HepG2 (cell line): ENCODE data around the gene MSMO1. TPM values are rescaled to one million over a fixed set of nuclear protein-coding genes. Genes with fewer than 3 reads are reported as not detected.
A peak's percentile ranks its signal among the peaks of the same experiment; 100 is the strongest.

Source experiments
- ASH2L ChIP-seq: fragments of 300-600, 200-600 bp; sonication (generic); IDR thresholded peaks from 2 replicates; pipeline ENCODE4 v1.7.0; 2017; ENCODE audit warnings: low read depth, mild to moderate bottlenecking, moderate library complexity, mixed read lengths, low read length; ENCODE audit not compliant: insufficient read length
- HNF1A ChIP-seq, 2 experiments: sonication (generic) in 1 of 2; formaldehyde crosslinking in 1 of 2; IDR thresholded peaks; 2 replicates each; pipeline versions ENCODE4 v1.4.0 to v1.6.1; 2016 to 2020; ENCODE audit warnings: borderline replicate concordance in 1 of 2, low read depth in 1 of 2, mild to moderate bottlenecking in 1 of 2, missing genetic modification reagents in 1 of 2
- JUNB ChIP-seq: sonication (generic); formaldehyde crosslinking; IDR thresholded peaks from 2 replicates; pipeline ENCODE4 v1.8.0; 2022; ENCODE audit warnings: missing genetic modification reagents, mild to moderate bottlenecking, borderline replicate concordance
- KDM4B ChIP-seq: sonication (generic); formaldehyde crosslinking; IDR thresholded peaks from 2 replicates; pipeline ENCODE4 v1.4.0; 2020; ENCODE audit warnings: missing genetic modification reagents
- MYPOP ChIP-seq: sonication (generic); formaldehyde crosslinking; IDR thresholded peaks from 2 replicates; pipeline ENCODE4 v1.8.1; 2023; ENCODE audit warnings: mild to moderate bottlenecking, moderate library complexity, missing genetic modification reagents
- RFXANK ChIP-seq: IDR thresholded peaks from 2 replicates; pipeline ENCODE4 v1.6.1; 2016
- SIN3A ChIP-seq: IDR thresholded peaks from 2 replicates; pipeline ENCODE4 v1.6.1; 2011; ENCODE audit warnings: low read depth, mild to moderate bottlenecking, control low read depth, low read length, borderline replicate concordance
- SMAD1 ChIP-seq: sonication (generic); formaldehyde crosslinking; IDR thresholded peaks from 2 replicates; pipeline ENCODE4 v1.4.0; 2020; ENCODE audit warnings: missing genetic modification reagents, low read depth, mild to moderate bottlenecking, borderline replicate concordance
- TAF15 ChIP-seq: fragments of 200-400 bp; formaldehyde crosslinking; IDR thresholded peaks from one replicate; pipeline ENCODE4 v1.6.1; 2018; ENCODE audit warnings: mild to moderate bottlenecking, low read depth, low read length; ENCODE audit not compliant: poor library complexity, severe bottlenecking
- TBX2 ChIP-seq: sonication (generic); formaldehyde crosslinking; IDR thresholded peaks from 2 replicates; pipeline ENCODE4 v1.5.0; 2020; ENCODE audit warnings: missing genetic modification reagents, mild to moderate bottlenecking, borderline replicate concordance
- TCF12 ChIP-seq, 2 experiments: fragments of 450-650 bp in 1 of 2; sonication (generic) in 1 of 2; formaldehyde crosslinking in 1 of 2; IDR thresholded peaks; 2 replicates each; pipeline versions ENCODE4 v1.6.1 to v1.8.0; 2017 to 2022; ENCODE audit warnings: antibody characterized with exemption in 1 of 2, mild to moderate bottlenecking in 1 of 2, missing genetic modification reagents in 1 of 2, moderate library complexity in 1 of 2
- TEF ChIP-seq: sonication (generic); formaldehyde crosslinking; IDR thresholded peaks from 2 replicates; pipeline ENCODE4 v1.5.0; 2020; ENCODE audit warnings: missing genetic modification reagents
- ZC3H13 ChIP-seq: sonication (generic); formaldehyde crosslinking; IDR thresholded peaks from 2 replicates; pipeline ENCODE4 v1.8.1; 2023; ENCODE audit warnings: mild to moderate bottlenecking, missing genetic modification reagents, moderate library complexity
- ZNF296 ChIP-seq: sonication (generic); formaldehyde crosslinking; conservative IDR thresholded peaks from 2 replicates; pipeline ENCODE4 v1.5.0; 2020; ENCODE audit warnings: mild to moderate bottlenecking, missing genetic modification reagents
- ZNF512 ChIP-seq: sonication (generic); formaldehyde crosslinking; IDR thresholded peaks from 2 replicates; pipeline ENCODE4 v1.4.0; 2020; ENCODE audit warnings: mild to moderate bottlenecking, missing genetic modification reagents
- ZNF589 ChIP-seq: sonication (generic); formaldehyde crosslinking; conservative IDR thresholded peaks from 2 replicates; pipeline ENCODE4 v1.8.0; 2022; ENCODE audit warnings: mild to moderate bottlenecking, moderate library complexity, missing genetic modification reagents
- polyA plus RNA-seq, 8 experiments: library from polyadenylated mRNA; depleted of rRNA in 3 of 8; stranded (reverse) in 7 of 8; unstranded in 1 of 8; fragments of >200 nt; fragmentation: Illumina TruSeq in 4 of 8; extraction: Trizol in 4 of 8; gene quantifications; 2 replicates each; pipeline versions ENCODE4 v1.2.1 to v1.2.3, GENCODE V29; 2011 to 2016; ENCODE audit warnings: low read depth in 4 of 8, missing spikeins in 1 of 8, mixed read lengths in 1 of 8; ENCODE audit not compliant: insufficient read depth in 1 of 8
- total RNA-seq, 5 experiments: library from RNA; depleted of rRNA; stranded (reverse); fragments of >200 nt; fragmentation: Illumina TruSeq; extraction: Trizol; gene quantifications; 2 replicates each; pipeline ENCODE4 v1.2.3, GENCODE V29; 2016; ENCODE audit warnings: low read depth in 1 of 5

Gene MSMO1
- total and polyA plus RNA-seq, 2 of the 13 experiments (the other 11 are each of a cell fraction or from before 2014, with no cell fraction given) = 98.1 to 216 TPM

- TF ChIP-seq JUNB (CRISPR knock-in tag) = peak; percentile 79
- TF ChIP-seq TBX2 (CRISPR knock-in tag) = peak; percentile 84; the same call in 1 of the 2 replicates
- TF ChIP-seq HNF1A (IDR thresholded peaks at IDR 0.05; ENCODE audit: low read depth) = no peak
- peak; percentile 59; the same call in 1 of the 2 replicates for TF ChIP-seq HNF1A (CRISPR knock-in tag; IDR thresholded peaks at IDR 0.05; ENCODE audit: borderline replicate concordance)
- 0 out of 2 replicates have a peak, but pooled peaks have one; percentile 65 for TF ChIP-seq ZNF589 (CRISPR knock-in tag)
- TF ChIP-seq RFXANK (CRISPR knock-in tag) = peak; percentile 22; the same call in 1 of the 2 replicates
- TF ChIP-seq MYPOP (CRISPR knock-in tag) = peak; percentile 100
- peak; percentile 40; the same call in 1 of the 2 replicates for TF ChIP-seq KDM4B (CRISPR knock-in tag)
- TF ChIP-seq ZNF512 (CRISPR knock-in tag) = no peak
- TF ChIP-seq ZNF296 (CRISPR knock-in tag) = no peak
- peak; percentile 76; the same call in 1 of the 2 replicates for TF ChIP-seq ZC3H13 (CRISPR knock-in tag)
- no peak for TF ChIP-seq TAF15
- TF ChIP-seq SMAD1 (CRISPR knock-in tag) = 0 out of 2 replicates have a peak, but pooled peaks have one; percentile 21
- no peak for TF ChIP-seq TCF12 (IDR thresholded peaks at IDR 0.05)
- TF ChIP-seq TCF12 (CRISPR knock-in tag; IDR thresholded peaks at IDR 0.05) = no peak
- TF ChIP-seq TEF (CRISPR knock-in tag) = no peak
- TF ChIP-seq ASH2L = peak; percentile 85
- peak; percentile 98 for TF ChIP-seq SIN3A
These were observed at the start of gene MSMO1 (continued) for GRCh38 chr4:165327211-165328100.
